Measurements from ENCODE around the gene LINGO3.

The LINGO3 gene

DNA sequence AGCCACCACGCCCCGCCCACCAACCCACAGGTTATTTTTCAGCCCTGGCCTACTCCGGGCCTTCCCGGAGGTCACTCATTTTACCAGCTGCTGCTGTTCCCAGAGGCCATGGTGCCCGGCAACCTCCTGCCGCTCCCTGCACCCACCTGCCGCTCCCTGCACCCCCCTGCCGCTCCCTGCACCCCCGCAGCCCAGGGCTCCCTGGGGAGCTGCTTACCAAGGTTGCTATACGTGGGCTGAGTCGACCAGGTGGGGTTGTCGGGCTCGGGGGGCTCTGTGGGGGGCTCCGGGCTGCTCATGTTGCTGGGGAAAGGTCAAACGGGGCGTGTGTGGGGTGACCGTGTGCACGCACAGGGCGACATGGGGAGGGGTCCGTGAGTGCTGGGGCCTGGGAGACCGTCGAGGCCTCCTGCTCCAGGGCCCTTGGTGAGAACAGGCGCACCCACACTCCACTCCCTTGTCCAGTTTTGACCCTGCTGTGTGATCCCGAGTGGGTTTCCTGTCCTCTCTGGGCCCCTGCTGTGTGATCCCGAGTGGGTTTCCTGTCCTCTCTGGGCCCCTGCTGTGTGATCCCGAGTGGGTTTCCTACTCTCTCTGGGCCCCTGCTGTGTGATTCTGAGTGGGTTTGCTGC is 27.2 kb downstream of the LINGO3 start:
- DNase-seq = no peak

DNA sequence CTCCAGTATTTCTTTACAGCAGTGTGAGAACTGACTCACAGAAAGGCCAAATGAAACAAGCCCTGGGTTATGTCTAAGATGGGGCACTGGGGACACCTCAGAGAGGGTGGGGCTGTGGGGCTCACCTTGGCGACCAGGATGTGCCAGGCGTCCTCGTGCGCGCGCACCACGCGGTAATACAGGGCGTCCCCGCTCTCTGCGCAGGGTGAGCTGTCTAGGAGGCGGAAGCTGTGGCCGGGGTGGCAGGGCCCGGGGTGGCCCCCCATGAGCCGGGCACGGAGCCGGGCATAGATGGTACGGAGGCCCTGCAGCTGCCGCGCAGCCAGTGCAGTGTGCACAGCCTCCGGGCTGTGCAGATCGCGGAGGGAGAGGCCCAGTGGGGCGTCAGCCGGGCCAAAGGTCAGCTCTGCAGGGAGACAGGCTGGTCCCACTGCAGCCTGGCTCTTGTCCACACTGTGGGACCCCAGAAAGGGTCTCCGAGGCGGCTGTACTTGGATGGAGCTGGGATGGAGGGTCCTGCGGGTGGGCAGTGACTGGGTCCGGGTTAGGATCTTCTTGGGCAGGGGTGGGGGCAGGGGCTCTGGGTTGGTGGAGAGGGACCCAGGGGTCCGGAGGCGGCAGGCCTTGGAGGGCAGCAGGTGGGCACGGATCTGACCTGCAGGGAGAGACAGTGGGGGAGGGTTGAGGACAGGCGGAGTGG is 29.3 kb downstream of the LINGO3 start:
- no peak for DNase-seq

DNA sequence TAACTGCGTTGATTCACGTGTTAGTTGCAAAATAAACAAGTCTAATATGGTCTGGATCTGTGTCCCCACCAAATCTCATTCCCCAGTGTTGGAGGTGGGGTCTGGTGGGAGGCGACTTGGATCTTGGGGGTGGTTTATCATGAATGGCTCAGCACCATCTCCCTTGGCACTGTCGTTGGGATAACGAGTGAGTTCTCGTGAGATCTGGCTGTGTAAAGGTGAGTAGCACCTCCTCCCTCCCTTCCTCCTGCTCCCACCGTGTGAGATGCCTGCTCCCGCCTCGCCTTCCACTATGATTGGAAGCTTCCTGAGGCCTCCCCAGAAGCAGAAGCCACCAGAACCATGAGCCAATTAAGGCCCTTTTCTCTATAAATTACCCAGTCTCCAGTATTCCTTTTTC is 30.8 kb downstream of the LINGO3 start:
- no peak for DNase-seq

DNA sequence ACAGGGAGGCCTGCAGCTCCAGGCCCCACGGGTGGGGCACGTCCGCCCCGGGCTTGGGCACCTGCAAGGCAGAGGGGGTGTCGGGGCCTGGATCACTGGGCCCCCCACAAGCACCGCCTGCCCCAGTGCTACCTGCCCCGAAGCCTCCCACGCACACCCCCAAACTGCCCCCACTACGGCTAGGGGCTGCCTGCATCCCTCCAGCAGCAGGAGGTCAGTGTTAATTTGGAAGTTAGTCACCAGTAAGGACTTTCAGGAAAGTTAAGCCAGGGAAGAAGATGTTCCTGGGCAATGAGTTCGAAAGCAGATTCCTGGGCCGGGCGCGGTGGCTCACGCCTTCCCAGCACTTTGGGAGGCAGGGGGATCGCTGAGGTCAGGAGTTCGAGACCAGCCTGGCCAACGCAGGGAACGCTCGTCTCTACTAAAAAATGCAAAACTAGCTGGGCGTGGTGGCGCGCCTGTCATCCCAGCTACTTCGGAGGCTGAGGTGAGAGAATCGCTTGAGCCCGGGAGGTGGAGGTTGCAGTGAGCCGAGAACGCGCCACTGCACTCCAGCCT is 31.4 kb downstream of the LINGO3 start:
- no peak for DNase-seq

DNA sequence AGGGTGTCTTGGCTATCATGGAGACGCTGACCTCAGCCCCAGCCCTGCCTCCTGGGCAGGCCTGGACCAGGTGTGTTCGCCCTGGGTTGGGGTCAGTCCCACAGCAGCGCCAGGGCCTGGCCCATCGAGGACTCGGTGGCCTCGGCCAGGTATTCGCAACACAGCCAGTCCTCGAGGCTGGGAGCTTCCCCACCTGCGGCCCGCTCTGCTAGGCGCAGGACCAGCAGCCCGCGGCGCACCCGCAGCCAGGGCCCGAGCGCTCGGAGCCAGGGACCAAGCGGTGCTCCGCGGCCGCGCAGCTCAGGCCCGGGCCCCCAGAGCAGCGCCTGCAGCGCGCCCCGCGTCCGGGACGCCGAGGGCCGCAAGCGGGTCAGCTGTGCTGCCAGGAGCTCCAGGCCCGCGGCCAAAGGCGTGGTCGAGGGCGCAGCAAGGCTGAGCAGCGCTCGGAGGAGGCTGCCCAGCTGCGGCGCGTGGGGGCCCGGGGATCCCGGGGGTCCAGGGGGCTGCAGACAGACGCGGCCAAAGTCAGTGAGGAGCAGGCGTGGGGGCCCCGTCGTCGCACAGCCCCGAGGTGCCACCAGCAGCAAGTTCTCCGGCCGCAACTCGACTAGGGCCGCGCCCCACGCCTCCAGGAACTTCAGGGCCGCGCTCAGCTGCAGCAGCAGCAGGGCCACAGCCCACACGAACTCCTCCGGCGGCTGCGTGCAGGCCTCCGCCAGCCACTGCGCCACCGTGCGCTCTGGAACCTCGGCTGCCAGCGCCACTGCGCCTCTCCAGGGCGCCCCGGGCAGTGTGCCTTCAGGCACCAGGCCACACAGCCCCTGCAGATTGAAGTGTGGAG is 32.1 kb downstream of the LINGO3 start:
- DNase-seq = no peak

DNA sequence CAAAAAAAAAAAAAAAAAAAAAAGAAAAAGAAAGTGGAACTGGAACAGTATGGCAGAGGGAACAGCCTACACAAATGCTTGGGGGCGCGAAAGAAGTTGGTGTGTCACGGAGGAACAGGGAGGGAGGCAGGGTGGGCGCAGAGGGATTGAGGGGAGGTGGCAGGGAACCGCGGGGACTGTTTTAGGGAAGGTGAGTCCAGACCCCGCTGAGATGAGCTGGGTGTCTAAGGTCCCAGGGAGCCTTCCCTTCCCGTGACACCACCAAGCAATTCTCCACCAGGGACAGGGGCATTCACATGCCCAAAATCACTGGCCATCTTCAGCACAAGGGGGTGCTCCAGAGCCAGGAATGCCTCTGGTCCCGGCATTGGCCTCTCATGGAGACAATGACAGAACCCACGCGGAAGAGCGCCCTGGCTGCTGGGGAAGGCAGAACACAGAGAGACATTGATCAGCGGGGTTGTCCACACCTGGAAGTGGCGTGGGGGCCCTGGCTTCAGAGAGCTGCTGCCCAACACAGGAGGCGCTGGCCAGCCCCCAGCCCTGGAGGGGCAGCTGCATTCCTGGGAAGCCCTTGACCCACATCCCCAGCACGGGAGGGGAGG is 32.9 kb downstream of the LINGO3 start:
- DNase-seq = no peak

DNA sequence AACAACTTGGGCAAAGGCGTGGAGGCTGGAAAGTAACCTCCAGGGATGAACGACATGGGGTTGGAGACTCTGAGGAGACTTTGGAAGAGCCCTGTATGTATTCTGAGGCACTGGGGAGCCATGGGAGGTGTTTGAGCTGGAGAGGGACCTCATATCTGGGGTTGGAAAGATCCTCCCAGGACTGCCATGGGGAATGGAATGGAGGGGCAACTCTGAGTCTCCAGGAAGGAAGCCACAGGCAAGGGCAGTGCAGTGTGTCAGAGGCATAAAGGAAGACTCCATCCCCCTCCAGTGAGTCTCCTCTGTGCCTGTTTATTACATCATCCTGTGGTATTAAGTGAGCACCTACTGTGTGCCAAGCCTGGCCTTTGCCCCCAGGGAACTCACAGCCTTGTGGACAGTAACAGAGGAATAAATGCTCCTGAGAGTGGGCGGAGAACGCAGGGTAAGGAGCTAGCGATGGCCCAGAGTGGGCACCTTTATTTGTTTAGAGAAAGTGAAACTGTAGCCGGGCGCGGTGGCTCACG is 33.7 kb downstream of the LINGO3 start:
- DNase-seq = no peak

DNA sequence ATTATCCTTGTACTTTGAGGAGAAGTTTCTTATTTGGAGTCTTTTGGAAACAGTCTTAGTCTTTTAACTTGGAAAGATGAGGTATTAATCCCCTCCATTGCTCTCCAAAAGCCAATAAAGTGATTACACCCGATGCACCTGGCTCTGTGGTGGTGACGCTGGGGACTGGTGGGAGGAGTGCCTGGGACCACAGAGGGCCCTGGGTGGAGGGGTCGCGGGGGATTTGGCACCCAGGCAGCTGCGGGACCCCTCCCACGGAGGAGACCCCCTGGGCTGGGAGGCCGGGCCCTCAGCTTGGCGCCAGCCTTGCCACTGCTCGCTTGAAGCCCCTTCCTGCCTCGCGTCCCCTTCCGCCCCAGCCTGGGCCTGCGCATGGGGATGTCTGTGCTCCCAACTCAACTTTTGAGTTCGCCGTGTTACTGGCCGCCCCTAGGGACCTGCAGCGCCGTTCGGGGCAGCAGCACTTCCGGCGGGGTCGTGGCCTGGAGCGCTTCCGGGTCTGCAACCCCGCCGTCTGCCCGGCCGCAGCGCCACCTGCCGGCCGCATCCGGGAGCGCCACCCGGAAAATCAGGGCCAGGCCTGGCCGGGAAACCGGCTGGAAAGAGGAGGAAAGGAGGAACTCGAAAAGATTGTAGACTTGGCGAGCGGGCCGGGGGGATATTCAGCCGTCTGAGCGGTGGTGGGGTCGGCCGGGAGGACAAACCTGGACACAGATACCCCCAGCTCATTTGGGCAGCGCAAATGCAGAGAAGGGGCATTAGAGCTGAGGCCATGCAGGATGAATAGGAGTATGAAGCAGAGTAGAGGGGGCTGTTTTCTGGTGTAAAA is 34.4 kb downstream of the LINGO3 start:
- DNase-seq = peak; percentile 35

DNA sequence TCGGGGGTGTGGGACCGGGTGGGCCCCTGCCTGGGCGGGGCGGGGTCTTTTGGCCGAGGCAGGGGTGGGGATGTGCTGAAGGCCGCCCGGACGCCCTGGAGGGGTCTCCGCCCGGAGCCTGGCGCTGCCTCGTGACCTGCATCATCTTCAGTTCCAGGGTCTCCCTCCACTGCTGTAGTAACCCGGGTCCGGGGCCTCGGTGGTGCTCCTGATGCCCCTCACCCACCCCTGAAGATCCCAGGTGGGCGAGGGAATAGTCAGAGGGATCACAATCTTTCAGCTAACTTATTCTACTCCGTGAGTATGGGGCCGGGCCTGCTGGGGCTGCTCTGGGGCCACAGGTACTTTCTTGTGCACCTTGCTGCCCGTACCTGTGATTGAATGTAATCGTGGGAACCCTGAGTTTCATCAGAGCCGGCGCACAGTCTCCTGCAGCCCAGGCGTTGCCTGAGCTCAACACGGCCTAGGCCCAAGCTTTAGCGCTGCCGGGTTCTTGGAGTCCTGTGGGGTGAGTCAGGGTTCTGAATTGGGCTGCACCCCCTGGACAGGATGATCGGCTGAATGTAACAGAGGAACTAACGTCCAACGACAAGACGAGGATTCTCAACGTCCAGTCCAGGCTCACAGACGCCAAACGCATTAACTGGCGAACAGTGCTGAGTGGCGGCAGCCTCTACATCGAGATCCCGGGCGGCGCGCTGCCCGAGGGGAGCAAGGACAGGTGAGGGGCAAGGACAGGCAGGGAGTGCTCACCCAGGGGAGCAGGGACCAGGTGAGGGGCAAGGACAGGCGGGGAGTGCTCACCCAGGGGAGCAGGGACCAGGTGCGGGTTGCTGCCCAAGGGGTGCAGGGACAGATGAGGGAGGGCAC is 36.5 kb downstream of the LINGO3 start:
- no peak for DNase-seq

DNA sequence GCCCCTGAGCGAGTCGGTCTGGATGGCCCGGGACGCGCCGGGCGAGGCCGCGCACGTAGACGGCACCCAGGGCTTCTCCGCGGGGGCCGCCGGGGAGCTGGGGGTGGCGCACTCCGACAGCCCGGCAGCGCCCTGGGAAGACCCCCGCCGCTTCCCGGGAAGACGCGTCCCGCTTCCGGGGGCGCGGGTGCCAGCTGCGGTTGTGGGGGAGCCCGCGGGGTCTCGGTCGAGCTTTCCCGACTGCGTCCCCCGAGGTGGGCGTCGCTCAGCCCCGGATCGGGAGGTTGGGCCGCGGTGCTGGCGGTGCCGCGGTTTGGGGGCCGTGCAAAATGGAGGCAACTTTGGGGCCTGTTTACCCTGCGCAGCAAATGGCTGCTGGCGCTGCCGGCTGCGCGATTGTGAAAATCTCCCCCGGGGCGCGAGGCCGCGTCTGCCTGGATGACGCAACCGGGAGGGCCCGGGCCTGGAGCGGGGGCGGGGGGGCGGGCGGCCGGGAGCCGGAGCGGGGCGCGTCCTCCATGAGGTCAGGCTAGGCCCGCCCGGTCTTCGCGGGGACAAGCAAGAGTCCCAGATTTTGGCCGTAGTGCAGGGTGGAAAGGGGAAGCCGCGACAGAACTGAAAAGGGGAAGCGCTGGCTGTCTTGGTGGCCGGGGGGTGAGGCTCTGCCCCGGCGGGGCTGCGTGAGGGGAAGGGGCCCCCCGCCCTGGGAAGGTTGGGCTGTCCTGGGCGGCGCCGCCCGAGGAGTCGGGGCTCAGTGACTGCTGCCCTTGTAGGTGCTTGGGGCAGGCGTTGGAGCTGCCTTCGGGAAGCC is 37.3 kb downstream of the LINGO3 start:
- DNase-seq = no peak

DNA sequence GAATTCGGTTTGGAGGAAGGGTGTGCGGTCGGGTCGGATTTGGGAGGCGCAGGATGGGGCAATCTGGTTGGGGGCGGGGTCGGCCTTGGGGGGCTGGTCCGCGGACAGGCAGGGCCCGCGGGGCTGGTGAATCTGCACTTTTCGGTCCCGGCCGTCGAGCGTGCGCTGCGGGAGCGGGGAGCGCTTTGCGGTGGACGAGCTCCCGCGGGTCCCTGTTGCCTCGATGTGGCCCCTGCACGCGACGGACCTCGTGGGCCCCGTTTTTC is 37.9 kb downstream of the LINGO3 start:
- DNase-seq = no peak

DNA sequence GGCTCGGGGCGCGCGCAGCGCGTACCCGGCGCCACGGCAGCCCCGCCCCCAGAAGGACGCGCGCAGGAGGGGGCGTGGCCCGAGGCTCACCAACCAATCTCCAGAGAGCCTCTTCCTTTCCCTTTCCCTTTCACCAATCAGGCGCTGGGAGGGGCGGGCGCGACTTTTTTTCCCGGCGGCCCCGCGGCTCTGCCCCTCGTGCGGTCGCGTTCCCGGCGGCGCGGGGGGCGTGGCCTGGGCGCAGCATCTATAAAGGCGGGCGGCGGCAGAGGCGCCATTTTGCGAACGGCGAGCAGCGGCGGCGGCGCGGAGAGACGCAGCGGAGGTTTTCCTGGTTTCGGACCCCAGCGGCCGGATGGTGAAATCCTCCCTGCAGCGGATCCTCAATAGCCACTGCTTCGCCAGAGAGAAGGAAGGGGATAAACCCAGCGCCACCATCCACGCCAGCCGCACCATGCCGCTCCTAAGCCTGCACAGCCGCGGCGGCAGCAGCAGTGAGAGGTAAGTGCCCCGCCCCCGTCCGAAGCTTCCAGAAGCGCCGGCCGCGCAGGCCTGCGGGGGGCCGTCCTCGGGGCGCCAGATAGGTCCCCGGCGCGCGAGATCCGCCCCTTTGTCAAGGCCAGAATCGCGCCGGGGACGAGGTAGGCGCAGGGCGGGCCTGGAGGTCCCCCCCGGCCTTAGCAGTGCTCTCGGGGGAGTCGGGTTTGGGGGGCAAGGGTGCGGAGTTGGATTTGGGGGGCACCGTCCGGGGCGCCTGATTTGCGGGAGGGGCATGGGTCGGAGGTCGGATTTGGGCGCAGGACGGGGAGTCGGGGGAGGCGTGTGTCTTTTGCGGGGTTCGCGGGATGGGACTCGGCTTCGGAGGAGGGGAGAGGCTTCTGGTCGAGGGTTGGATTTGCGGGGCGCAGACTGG is 38.5 kb downstream of the LINGO3 start:
- peak; percentile 74 for DNase-seq

DNA sequence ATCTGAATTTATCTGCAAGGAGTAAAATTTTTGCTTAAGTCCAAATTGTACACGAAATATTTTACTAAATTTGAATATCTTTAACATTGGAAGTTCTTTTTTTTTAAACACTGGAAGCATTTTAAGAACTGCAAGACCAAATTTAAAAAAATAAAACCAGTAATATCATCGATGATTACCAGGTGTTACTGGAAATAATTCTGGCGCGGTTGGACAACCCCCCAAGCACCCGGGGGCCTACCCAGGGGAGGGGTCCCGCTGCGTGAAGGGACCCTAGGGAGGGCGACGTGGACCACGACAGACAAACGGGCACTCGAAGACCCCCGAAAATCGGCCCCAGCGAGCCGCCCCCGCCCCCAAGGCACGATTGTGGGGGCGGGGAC is 39.1 kb downstream of the LINGO3 start:
- DNase-seq = no peak

DNA sequence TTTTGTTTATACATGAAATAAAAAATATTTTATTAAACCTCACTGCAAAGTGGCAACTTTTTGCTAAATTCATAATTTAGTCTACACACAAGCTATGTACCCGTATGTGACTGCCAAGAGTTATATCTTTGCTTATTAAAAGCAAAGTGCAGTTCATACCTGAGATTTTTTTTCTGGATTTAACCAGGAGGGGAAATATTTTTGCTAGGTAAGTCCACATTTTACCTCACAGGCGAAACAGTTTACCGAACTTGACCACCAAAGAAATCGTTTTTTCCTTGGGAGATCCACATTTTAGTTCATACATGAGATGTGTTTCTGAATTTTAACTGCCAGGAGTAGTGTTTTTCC is 39.5 kb downstream of the LINGO3 start:
- no peak for DNase-seq

DNA sequence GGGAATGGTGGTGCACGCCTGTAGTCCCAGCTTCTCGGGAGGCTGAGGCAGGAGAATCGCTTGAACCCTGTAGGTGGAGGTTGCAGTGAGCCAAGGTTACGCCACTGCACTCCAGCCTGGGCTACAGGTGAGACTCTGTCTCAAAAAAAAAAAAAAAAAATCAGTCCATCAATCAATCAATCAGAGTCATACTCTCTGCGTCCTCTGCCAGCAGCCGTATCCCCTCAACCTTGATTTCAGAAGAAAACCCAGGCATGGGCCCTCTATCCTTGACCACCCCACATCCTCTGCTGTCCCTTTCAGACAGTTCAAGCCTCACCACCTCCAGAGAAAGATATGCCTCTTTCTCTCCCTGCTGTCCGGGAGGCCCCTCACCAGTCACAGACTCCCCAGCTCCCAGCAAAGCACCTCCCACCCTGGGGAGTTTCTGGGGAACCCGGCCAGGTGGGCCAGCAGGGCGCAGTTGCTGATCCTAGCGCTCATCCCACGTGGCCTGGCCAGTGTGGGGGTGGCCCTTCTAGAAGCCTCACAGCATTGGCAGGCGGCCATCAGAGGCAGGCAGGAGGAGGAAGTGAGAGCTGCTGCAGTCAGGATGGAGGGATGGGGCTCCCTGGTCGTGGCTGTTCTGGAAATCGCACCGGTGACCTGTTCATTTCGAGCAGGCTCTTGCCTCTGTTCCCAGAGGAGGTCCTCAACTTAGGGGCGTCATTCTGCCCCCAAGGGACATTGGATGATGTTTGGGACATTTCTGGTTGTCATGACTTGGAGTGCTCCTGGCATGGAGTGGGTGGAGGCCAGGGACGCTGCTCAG is 41.6 kb downstream of the LINGO3 start:
- no peak for DNase-seq

DNA sequence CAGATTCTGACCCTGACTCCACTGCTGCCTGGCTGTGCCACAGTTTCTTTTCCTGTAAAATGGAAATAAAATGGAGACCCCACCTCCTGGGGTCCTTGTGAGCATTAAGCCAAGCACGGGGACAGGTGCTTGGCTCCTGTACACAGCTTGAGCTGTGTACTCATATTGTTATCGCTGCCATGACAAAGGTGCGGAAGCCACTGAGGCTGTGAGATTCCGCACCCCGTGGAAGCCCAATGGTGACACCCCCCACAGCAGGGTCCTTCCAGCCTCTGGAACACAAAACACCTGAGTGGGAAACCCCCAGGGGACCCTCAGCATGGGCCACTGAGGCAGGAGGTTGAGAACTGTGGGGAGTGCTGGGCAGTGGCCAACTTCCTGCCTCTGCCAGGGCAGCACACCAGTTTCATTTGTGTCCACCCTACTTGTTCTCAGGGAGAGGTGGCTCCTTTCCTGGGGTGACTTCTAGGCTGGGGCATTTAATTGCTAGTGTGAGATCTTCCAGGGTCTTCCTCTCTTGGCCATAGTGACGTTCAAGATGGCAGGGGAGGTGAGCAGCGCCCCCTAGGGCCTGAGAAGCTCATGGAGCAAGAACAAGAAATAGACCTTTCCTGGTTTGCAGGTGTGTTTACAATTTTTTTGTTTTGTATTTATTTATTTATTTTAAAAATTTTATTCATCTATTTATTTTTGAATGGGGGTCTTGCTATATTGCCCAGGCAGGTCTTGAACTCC is 46.3 kb downstream of the LINGO3 start:
- DNase-seq = no peak

DNA sequence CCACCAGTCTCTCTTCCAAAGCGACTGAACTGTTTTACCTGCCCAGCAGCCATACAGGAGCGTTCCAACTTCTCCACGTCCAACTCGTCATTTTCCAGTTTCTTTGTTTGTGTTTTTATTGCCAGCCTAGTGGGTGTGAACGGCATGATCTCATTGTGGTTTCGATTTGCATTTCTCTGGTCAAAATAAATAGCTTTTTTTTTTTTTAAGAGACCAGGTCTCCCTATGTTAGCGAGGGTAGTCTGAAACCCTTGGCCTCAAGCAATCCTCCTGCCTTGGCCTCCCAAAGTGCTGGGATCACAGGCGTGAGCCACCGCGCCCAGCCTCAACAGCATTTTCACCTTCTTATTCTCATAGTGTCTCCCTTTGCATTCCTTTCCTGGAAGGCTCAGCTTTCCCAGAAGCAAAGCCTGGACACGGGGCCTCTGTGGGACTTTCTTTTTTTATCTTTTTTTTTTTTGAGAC is 47.6 kb downstream of the LINGO3 start:
- no peak for DNase-seq

DNA sequence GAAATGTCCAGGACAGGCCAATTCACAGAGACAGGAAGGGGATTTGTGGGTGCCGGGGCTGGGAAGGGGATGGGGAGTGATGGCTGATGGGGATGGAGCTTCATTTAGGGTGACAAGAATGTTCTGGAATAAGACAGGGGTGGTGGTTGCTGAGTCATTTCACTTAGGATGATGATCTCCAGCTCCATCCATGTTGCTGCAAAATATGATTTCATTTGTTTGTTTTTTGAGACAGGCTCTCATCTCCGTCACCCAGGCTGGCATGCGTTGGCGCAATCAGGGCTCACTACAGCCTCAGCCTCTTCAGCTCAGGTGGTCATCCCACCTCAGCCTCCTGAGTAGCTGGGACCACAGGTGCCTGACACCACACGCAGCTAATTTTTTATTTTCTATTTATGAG is 48.6 kb downstream of the LINGO3 start:
- no peak for DNase-seq

All from NCI-H1436 treated with DMSO at 0.1 percent for 48 hours (cell line).